ENCODE data around the gene TAGLN2.
A peak's percentile ranks its signal among the peaks of the same experiment; 100 is the strongest.

The TAGLN2 gene

GRCh38 chr1:159972443-159973205 is 47.3 kb upstream of the TAGLN2 start:
- WGBS: 77% methylated on average over 8 of the region's 8 CpGs
- no peak overlapping the region for H2AFZ ChIP-seq (ENCODE audit: low read depth, low read length)
- H2BK12ac ChIP-seq (ENCODE audit: low read length in 2 of 2): no peak overlapping the region
- H3K4ac ChIP-seq (ENCODE audit: low read depth in 1 of 2, low read length in 2 of 2): no peak overlapping the region
- H2BK5ac ChIP-seq (ENCODE audit: low read depth, low read length, poor library complexity, severe bottlenecking): no peak overlapping the region
- H3K14ac ChIP-seq (ENCODE audit: low read length in 2 of 2): no peak overlapping the region
- no peak overlapping the region for H4K8ac ChIP-seq (ENCODE audit: low read length)
- DNase-seq: no peak
- no peaks in the 10 kb centered on the region for H3K79me1 ChIP-seq (replicated peaks; ENCODE audit: low read length, poor library complexity, severe bottlenecking)
- peak overlapping the region in 1 of 2 experiments; percentile 70 for H3K23ac ChIP-seq (ENCODE audit: low read length in 2 of 2)
- H3K18ac ChIP-seq (ENCODE audit: low read depth in 1 of 2, low read length in 2 of 2): no peak overlapping the region
- no peak overlapping the region for H3K27ac ChIP-seq (ENCODE audit: low read length, poor library complexity, severe bottlenecking)
- H3K27me3 ChIP-seq (ENCODE audit: control insufficient read depth in 1 of 2, insufficient read depth in 1 of 2, low read length in 2 of 2): peaks cover 0 to 36% of the 10 kb centered on the region in 2 experiments
- no peak overlapping the region for H3K4me2 ChIP-seq (ENCODE audit: low read length, poor library complexity, severe bottlenecking)
- no peak overlapping the region for H2BK120ac ChIP-seq (ENCODE audit: low read depth, low read length)
- H4K91ac ChIP-seq (ENCODE audit: low read length): no peak overlapping the region
- no peak overlapping the region for H3K9ac ChIP-seq (ENCODE audit: low read length)
- no peaks in the 10 kb centered on the region for H3K4me1 ChIP-seq (ENCODE audit: control insufficient read depth, insufficient read depth, low read depth, low read length)
- peaks cover 0 to 8% of the 10 kb centered on the region in 2 experiments for H3K36me3 ChIP-seq (ENCODE audit: control insufficient read depth in 1 of 2, insufficient read depth in 2 of 2, low read depth in 1 of 2, low read length in 2 of 2)
- H2AK5ac ChIP-seq (ENCODE audit: low read length, severe bottlenecking): no peak overlapping the region
- no peak overlapping the region for H3K4me3 ChIP-seq (ENCODE audit: insufficient read depth in 1 of 2, low read depth in 1 of 2, low read length in 2 of 2)
- no peaks in the 10 kb centered on the region for H3K9me3 ChIP-seq (ENCODE audit: control insufficient read depth, low read length)
- no peak overlapping the region for H2BK15ac ChIP-seq (ENCODE audit: low read depth, poor library complexity, severe bottlenecking)

GRCh38 chr1:159970932-159971342 is 45.6 kb upstream of the TAGLN2 start:
- H3K18ac ChIP-seq (ENCODE audit: low read depth in 1 of 2, low read length in 2 of 2): no peak overlapping the region
- H2BK15ac ChIP-seq (ENCODE audit: low read depth, poor library complexity, severe bottlenecking): no peak overlapping the region
- H3K79me1 ChIP-seq (replicated peaks; ENCODE audit: low read length, poor library complexity, severe bottlenecking): no peaks in the 10 kb centered on the region
- H3K4ac ChIP-seq (ENCODE audit: low read depth in 1 of 2, low read length in 2 of 2): no peak overlapping the region
- WGBS: 67% methylated on average over 7 of the region's 9 CpGs
- H2BK120ac ChIP-seq (ENCODE audit: low read depth, low read length): no peak overlapping the region
- H3K23ac ChIP-seq (ENCODE audit: low read length in 2 of 2): no peak overlapping the region
- no peak overlapping the region for H3K9ac ChIP-seq (ENCODE audit: low read length)
- H3K27me3 ChIP-seq (ENCODE audit: control insufficient read depth in 1 of 2, insufficient read depth in 1 of 2, low read length in 2 of 2): peaks cover 0 to 30% of the 10 kb centered on the region in 2 experiments
- DNase-seq: no peak
- no peak overlapping the region for H2AK5ac ChIP-seq (ENCODE audit: low read length, severe bottlenecking)
- no peak overlapping the region for H3K4me2 ChIP-seq (ENCODE audit: low read length, poor library complexity, severe bottlenecking)
- H3K27ac ChIP-seq (ENCODE audit: low read length, poor library complexity, severe bottlenecking): no peak overlapping the region
- H3K4me1 ChIP-seq (ENCODE audit: control insufficient read depth, insufficient read depth, low read depth, low read length): no peaks in the 10 kb centered on the region
- H4K91ac ChIP-seq (ENCODE audit: low read length): no peak overlapping the region
- no peak overlapping the region for H2BK5ac ChIP-seq (ENCODE audit: low read depth, low read length, poor library complexity, severe bottlenecking)
- H3K36me3 ChIP-seq (ENCODE audit: control insufficient read depth in 1 of 2, insufficient read depth in 2 of 2, low read depth in 1 of 2, low read length in 2 of 2): peaks cover 0 to 2% of the 10 kb centered on the region in 2 experiments
- no peak overlapping the region for H4K8ac ChIP-seq (ENCODE audit: low read length)
- no peak overlapping the region for H2BK12ac ChIP-seq (ENCODE audit: low read length in 2 of 2)
- H2AFZ ChIP-seq (ENCODE audit: low read depth, low read length): no peak overlapping the region
- H3K14ac ChIP-seq (ENCODE audit: low read length in 2 of 2): no peak overlapping the region
- H3K9me3 ChIP-seq (ENCODE audit: control insufficient read depth, low read length): peaks cover 5% of the 10 kb centered on the region
- H3K4me3 ChIP-seq (ENCODE audit: insufficient read depth in 1 of 2, low read depth in 1 of 2, low read length in 2 of 2): no peak overlapping the region

GRCh38 chr1:159968901-159969300 is 43.6 kb upstream of the TAGLN2 start:
- no peak overlapping the region for H3K23ac ChIP-seq (ENCODE audit: low read length in 2 of 2)
- H3K4ac ChIP-seq (ENCODE audit: low read depth in 1 of 2, low read length in 2 of 2): no peak overlapping the region
- H3K79me1 ChIP-seq (replicated peaks; ENCODE audit: low read length, poor library complexity, severe bottlenecking): no peaks in the 10 kb centered on the region
- H3K9me3 ChIP-seq (ENCODE audit: control insufficient read depth, low read length): peaks cover 6% of the 10 kb centered on the region
- H2BK120ac ChIP-seq (ENCODE audit: low read depth, low read length): no peak overlapping the region
- H3K4me1 ChIP-seq (ENCODE audit: control insufficient read depth, insufficient read depth, low read depth, low read length): no peaks in the 10 kb centered on the region
- no peak overlapping the region for H3K9ac ChIP-seq (ENCODE audit: low read length)
- H2AFZ ChIP-seq (ENCODE audit: low read depth, low read length): no peak overlapping the region
- 89% methylated on average over 3 of the region's 3 CpGs for WGBS
- no peak overlapping the region for H3K4me3 ChIP-seq (ENCODE audit: insufficient read depth in 1 of 2, low read depth in 1 of 2, low read length in 2 of 2)
- H3K27ac ChIP-seq (ENCODE audit: low read length, poor library complexity, severe bottlenecking): no peak overlapping the region
- peaks cover 0 to 2% of the 10 kb centered on the region in 2 experiments for H3K36me3 ChIP-seq (ENCODE audit: control insufficient read depth in 1 of 2, insufficient read depth in 2 of 2, low read depth in 1 of 2, low read length in 2 of 2)
- no peak overlapping the region for H2AK5ac ChIP-seq (ENCODE audit: low read length, severe bottlenecking)
- H2BK15ac ChIP-seq (ENCODE audit: low read depth, poor library complexity, severe bottlenecking): no peak overlapping the region
- H3K18ac ChIP-seq (ENCODE audit: low read depth in 1 of 2, low read length in 2 of 2): no peak overlapping the region
- H2BK5ac ChIP-seq (ENCODE audit: low read depth, low read length, poor library complexity, severe bottlenecking): no peak overlapping the region
- H3K14ac ChIP-seq (ENCODE audit: low read length in 2 of 2): no peak overlapping the region
- H4K8ac ChIP-seq (ENCODE audit: low read length): no peak overlapping the region
- H3K4me2 ChIP-seq (ENCODE audit: low read length, poor library complexity, severe bottlenecking): no peak overlapping the region
- H4K91ac ChIP-seq (ENCODE audit: low read length): no peak overlapping the region
- H3K27me3 ChIP-seq (ENCODE audit: control insufficient read depth in 1 of 2, insufficient read depth in 1 of 2, low read length in 2 of 2): peaks cover 0 to 28% of the 10 kb centered on the region in 2 experiments
- no peak overlapping the region for H2BK12ac ChIP-seq (ENCODE audit: low read length in 2 of 2)
- no peak for DNase-seq

- WGBS: 85% methylated on average over 2 of the region's 2 CpGs
- H3K4me2 ChIP-seq (ENCODE audit: low read length, poor library complexity, severe bottlenecking): no peak overlapping the region
- H3K79me1 ChIP-seq (replicated peaks; ENCODE audit: low read length, poor library complexity, severe bottlenecking): no peaks in the 10 kb centered on the region
- H2BK120ac ChIP-seq (ENCODE audit: low read depth, low read length): no peak overlapping the region
- no peak overlapping the region for H2AFZ ChIP-seq (ENCODE audit: low read depth, low read length)
- H3K18ac ChIP-seq (ENCODE audit: low read depth in 1 of 2, low read length in 2 of 2): no peak overlapping the region
- H3K9ac ChIP-seq (ENCODE audit: low read length): no peak overlapping the region
- H3K9me3 ChIP-seq (ENCODE audit: control insufficient read depth, low read length): peaks cover 6% of the 10 kb centered on the region
- no peaks in the 10 kb centered on the region for H3K36me3 ChIP-seq (ENCODE audit: control insufficient read depth in 1 of 2, insufficient read depth in 2 of 2, low read depth in 1 of 2, low read length in 2 of 2)
- H3K14ac ChIP-seq (ENCODE audit: low read length in 2 of 2): no peak overlapping the region
- H2BK15ac ChIP-seq (ENCODE audit: low read depth, poor library complexity, severe bottlenecking): no peak overlapping the region
- H3K4ac ChIP-seq (ENCODE audit: low read depth in 1 of 2, low read length in 2 of 2): no peak overlapping the region
- no peak overlapping the region for H4K8ac ChIP-seq (ENCODE audit: low read length)
- no peaks in the 10 kb centered on the region for H3K4me1 ChIP-seq (ENCODE audit: control insufficient read depth, insufficient read depth, low read depth, low read length)
- no peak overlapping the region for H4K91ac ChIP-seq (ENCODE audit: low read length)
- H2AK5ac ChIP-seq (ENCODE audit: low read length, severe bottlenecking): no peak overlapping the region
- DNase-seq: no peak
- H3K23ac ChIP-seq (ENCODE audit: low read length in 2 of 2): no peak overlapping the region
- H2BK12ac ChIP-seq (ENCODE audit: low read length in 2 of 2): no peak overlapping the region
- peaks cover 0 to 21% of the 10 kb centered on the region in 2 experiments for H3K27me3 ChIP-seq (ENCODE audit: control insufficient read depth in 1 of 2, insufficient read depth in 1 of 2, low read length in 2 of 2)
- no peak overlapping the region for H2BK5ac ChIP-seq (ENCODE audit: low read depth, low read length, poor library complexity, severe bottlenecking)
- no peak overlapping the region for H3K4me3 ChIP-seq (ENCODE audit: insufficient read depth in 1 of 2, low read depth in 1 of 2, low read length in 2 of 2)
- no peak overlapping the region for H3K27ac ChIP-seq (ENCODE audit: low read length, poor library complexity, severe bottlenecking)
Observed at GRCh38 chr1:159965263-159965662, 40.0 kb upstream of the TAGLN2 start.
